Esophagus muscularis mucosa (tissue), 4 donors: ENCODE results near the gene EFL1. TPM values are rescaled to one million over a fixed set of nuclear protein-coding genes. Genes with fewer than 3 reads are reported as not detected.
A peak's percentile ranks its signal among the peaks of the same experiment; 100 is the strongest.

ENCODE experiments used
- DNase-seq: peaks from one replicate; pipeline ENCODE4 v3.0.0-alpha.2; 2017; ENCODE audit errors: extremely low spot score
- H3K27ac ChIP-seq, 4 donors: fragments of 200-600 bp; sonication (generic); replicated peaks in 1 of 4; 1 replicate in 3 of 4; 2 replicates in 1 of 4; pipeline ENCODE4 v1.5.1; 2016 to 2019; ENCODE audit warnings: mild to moderate bottlenecking in 1 of 4
- H3K27me3 ChIP-seq, 4 donors: fragments of 200-600 bp; sonication (generic); one replicate each; pipeline versions ENCODE4 v1.5.1 to v1.6.0; 2016 to 2019
- H3K36me3 ChIP-seq, 4 donors: fragments of 200-600 bp; sonication (generic); one replicate each; pipeline ENCODE4 v1.5.1; 2016 to 2019
- H3K4me1 ChIP-seq, 4 donors: fragments of 200-600 bp; sonication (generic); one replicate each; pipeline ENCODE4 v1.5.1; 2016 to 2019
- H3K4me3 ChIP-seq, 4 donors: fragments of 200-600 bp; sonication (generic); 1 replicate in 2 of 4; 2 replicates in 2 of 4; pipeline ENCODE4 v1.5.1; 2016 to 2019; ENCODE audit warnings: mild to moderate bottlenecking in 4 of 4, moderate library complexity in 1 of 4
- H3K9me3 ChIP-seq, 4 donors: fragments of 200-600 bp; sonication (generic); 1 replicate in 3 of 4; 2 replicates in 1 of 4; pipeline ENCODE4 v1.5.1; 2016 to 2019
- CTCF ChIP-seq, 3 experiments: fragments of 200-600 bp in 2 of 3; fragments of 450-650 bp in 1 of 3; sonication (generic) in 2 of 3; IDR thresholded peaks; one replicate each; pipeline ENCODE4 v1.5.1; 2017 to 2019; ENCODE audit warnings: antibody characterized with exemption in 3 of 3, mild to moderate bottlenecking in 2 of 3, moderate library complexity in 1 of 3
- EP300 ChIP-seq: sonication (generic); formaldehyde crosslinking; IDR thresholded peaks from one replicate; pipeline ENCODE4 v1.6.1; 2017; ENCODE audit warnings: antibody characterized with exemption
- POLR2A ChIP-seq: fragments of 450-650 bp; IDR thresholded peaks from one replicate; pipeline ENCODE4 v1.6.1; 2017; ENCODE audit warnings: antibody characterized with exemption, moderate library complexity, mild to moderate bottlenecking, low read depth
- POLR2AphosphoS5 ChIP-seq, 2 donors: sonication (generic); formaldehyde crosslinking; IDR thresholded peaks; one replicate each; pipeline ENCODE4 v1.6.1; 2017; ENCODE audit warnings: antibody characterized with exemption in 2 of 2
- WGBS: methylation state at CpG from one replicate; pipeline ENCODE4 v1.1.5; 2018; 5-methylcytosine and 5-hydroxymethylcytosine counted together
- intact Hi-C: fragments of 100-400 bp; cut with DNase I; formaldehyde crosslinking; loops from one replicate; pipeline ENCODE4 v1.15.1; 2023
- total RNA-seq, 4 donors: library from RNA; depleted of rRNA; stranded (reverse); fragments of >200 nt; gene quantifications; one replicate each; pipeline versions ENCODE4 v1.1.0 to v1.2.1, GENCODE V29; 2016

Gene EFL1
- total RNA-seq, 4 donors from 2014 or later = 13.0 to 17.4 (median 13.2) TPM

GRCh38 chr15:82184776-82185175 is 77.8 kb downstream of the EFL1 start:
- H3K4me1 ChIP-seq = peaks cover 11 to 22% (median 21%) of the 10 kb centered on the region in 4 donors

GRCh38 chr15:82184355-82184754 is 78.2 kb downstream of the EFL1 start:
- Histone ChIP-seq H3K4me1 (peaks cover 11 to 22% (median 21%) of the 10 kb centered on the region in 4 donors), H3K27me3 (no peaks in the 10 kb centered on the region), H3K9me3 (no peaks in the 10 kb centered on the region), H3K27ac (no peak overlapping the region), H3K4me3 (no peak overlapping the region), H3K36me3 (no peaks in the 10 kb centered on the region)
- intact Hi-C loops = no loop called here
- 90% methylated on average over 1 of the region's 1 CpG for WGBS
- DNase-seq = no peak
- TF ChIP-seq POLR2AphosphoS5 (IDR thresholded peaks at IDR 0.05) (no peak), CTCF (IDR thresholded peaks at IDR 0.05) (no peak), POLR2A (no peak)

More at GRCh38 chr15:82184776-82185175, 77.8 kb downstream of the EFL1 start:
- no peaks in the 10 kb centered on the region for H3K27me3 ChIP-seq
- H3K27ac ChIP-seq = no peak overlapping the region
- no peaks in the 10 kb centered on the region for H3K9me3 ChIP-seq
- no peak for DNase-seq
- no peak overlapping the region for H3K4me3 ChIP-seq
- intact Hi-C loops = no loop called here
- H3K36me3 ChIP-seq = no peaks in the 10 kb centered on the region
- TF ChIP-seq CTCF (IDR thresholded peaks at IDR 0.05) (no peak), EP300 (no peak), POLR2A (no peak), POLR2AphosphoS5 (IDR thresholded peaks at IDR 0.05) (no peak)

- Histone ChIP-seq H3K9me3 (no peaks in the 10 kb centered on the region), H3K36me3 (no peaks in the 10 kb centered on the region), H3K27me3 (no peaks in the 10 kb centered on the region), H3K4me1 (peaks cover 11 to 24% (median 22%) of the 10 kb centered on the region in 4 donors), H3K27ac (peak overlapping the region in 2 of 4 donors; percentile 7 to 19), H3K4me3 (no peak overlapping the region)
- intact Hi-C loops = no loop called here
- no peak for TF ChIP-seq POLR2A
- TF ChIP-seq POLR2AphosphoS5 (IDR thresholded peaks at IDR 0.05) = no peak
- TF ChIP-seq CTCF (IDR thresholded peaks at IDR 0.05) = no peak
- no peak for TF ChIP-seq EP300
- 63% methylated on average over 2 of the region's 2 CpGs for WGBS
- DNase-seq = no peak
Observed at GRCh38 chr15:82183121-82184031, 79.2 kb downstream of the EFL1 start.

GRCh38 chr15:82181371-82181770 is 81.2 kb downstream of the EFL1 start:
- 95% methylated on average over 2 of the region's 2 CpGs for WGBS
- no peak overlapping the region for H3K4me3 ChIP-seq
- intact Hi-C loops = no loop called here
- H3K36me3 ChIP-seq = no peaks in the 10 kb centered on the region
- H3K4me1 ChIP-seq = peaks cover 15 to 36% (median 28%) of the 10 kb centered on the region in 4 donors
- no peaks in the 10 kb centered on the region for H3K27me3 ChIP-seq
- H3K9me3 ChIP-seq = no peaks in the 10 kb centered on the region
- H3K27ac ChIP-seq = no peak overlapping the region
- TF ChIP-seq POLR2A = no peak
- TF ChIP-seq POLR2AphosphoS5 (IDR thresholded peaks at IDR 0.05) = no peak
- TF ChIP-seq CTCF (IDR thresholded peaks at IDR 0.05) = no peak
- no peak for TF ChIP-seq EP300
- no peak for DNase-seq
